Measurements from ENCODE around the gene PLD4.

DNA sequence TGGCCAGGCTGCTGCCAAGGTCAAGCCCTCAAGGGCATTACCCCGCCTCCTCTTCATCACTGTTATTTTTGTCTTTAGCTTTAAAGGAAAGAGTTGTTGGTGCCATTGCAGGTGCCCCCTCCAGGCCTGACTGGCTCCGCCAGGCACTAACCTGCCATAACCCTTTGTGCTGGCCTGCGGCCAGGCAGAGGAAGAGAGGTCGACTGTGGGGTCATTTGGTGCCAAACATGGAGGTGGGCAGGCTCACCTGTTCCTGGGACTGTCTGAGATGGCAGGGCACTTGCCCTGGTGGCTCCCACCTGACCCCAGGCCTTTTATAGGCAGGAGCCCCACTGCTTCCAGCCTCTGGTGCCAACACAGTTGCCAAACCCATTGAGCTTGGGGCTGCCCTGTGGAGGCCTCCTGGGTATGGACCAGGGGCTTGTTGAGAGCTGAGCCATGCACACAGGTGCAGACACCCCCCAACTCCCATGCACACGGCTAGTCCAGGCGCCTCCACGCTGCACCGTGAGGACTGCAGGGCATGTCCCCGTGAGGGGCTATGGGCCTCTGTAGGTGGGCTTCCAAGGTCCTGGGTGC, 29.4 kb upstream of the PLD4 start:
- TF ChIP-seq, protein P1, sequence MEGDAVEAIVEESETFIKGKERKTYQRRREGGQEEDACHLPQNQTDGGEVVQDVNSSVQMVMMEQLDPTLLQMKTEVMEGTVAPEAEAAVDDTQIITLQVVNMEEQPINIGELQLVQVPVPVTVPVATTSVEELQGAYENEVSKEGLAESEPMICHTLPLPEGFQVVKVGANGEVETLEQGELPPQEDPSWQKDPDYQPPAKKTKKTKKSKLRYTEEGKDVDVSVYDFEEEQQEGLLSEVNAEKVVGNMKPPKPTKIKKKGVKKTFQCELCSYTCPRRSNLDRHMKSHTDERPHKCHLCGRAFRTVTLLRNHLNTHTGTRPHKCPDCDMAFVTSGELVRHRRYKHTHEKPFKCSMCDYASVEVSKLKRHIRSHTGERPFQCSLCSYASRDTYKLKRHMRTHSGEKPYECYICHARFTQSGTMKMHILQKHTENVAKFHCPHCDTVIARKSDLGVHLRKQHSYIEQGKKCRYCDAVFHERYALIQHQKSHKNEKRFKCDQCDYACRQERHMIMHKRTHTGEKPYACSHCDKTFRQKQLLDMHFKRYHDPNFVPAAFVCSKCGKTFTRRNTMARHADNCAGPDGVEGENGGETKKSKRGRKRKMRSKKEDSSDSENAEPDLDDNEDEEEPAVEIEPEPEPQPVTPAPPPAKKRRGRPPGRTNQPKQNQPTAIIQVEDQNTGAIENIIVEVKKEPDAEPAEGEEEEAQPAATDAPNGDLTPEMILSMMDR (IDR thresholded peaks at IDR 0.05; ENCODE audit: insufficient read depth, low read length), result no peak
- TF ChIP-seq, protein P2, sequence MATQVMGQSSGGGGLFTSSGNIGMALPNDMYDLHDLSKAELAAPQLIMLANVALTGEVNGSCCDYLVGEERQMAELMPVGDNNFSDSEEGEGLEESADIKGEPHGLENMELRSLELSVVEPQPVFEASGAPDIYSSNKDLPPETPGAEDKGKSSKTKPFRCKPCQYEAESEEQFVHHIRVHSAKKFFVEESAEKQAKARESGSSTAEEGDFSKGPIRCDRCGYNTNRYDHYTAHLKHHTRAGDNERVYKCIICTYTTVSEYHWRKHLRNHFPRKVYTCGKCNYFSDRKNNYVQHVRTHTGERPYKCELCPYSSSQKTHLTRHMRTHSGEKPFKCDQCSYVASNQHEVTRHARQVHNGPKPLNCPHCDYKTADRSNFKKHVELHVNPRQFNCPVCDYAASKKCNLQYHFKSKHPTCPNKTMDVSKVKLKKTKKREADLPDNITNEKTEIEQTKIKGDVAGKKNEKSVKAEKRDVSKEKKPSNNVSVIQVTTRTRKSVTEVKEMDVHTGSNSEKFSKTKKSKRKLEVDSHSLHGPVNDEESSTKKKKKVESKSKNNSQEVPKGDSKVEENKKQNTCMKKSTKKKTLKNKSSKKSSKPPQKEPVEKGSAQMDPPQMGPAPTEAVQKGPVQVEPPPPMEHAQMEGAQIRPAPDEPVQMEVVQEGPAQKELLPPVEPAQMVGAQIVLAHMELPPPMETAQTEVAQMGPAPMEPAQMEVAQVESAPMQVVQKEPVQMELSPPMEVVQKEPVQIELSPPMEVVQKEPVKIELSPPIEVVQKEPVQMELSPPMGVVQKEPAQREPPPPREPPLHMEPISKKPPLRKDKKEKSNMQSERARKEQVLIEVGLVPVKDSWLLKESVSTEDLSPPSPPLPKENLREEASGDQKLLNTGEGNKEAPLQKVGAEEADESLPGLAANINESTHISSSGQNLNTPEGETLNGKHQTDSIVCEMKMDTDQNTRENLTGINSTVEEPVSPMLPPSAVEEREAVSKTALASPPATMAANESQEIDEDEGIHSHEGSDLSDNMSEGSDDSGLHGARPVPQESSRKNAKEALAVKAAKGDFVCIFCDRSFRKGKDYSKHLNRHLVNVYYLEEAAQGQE (IDR thresholded peaks at IDR 0.05; ENCODE audit: insufficient replicate concordance, low read depth), result no peak
